NCI-H2196 treated with DMSO at 0.1 percent for 48 hours (cell line): ENCODE data around the gene NFAM1.
A peak's percentile ranks its signal among the peaks of the same experiment; 100 is the strongest.

ENCODE experiments used
- DNase-seq: peaks from one replicate; lab custom pipeline; 2025; ENCODE audit not compliant: unreplicated experiment; lab: John Stamatoyannopoulos, UW

The NFAM1 gene

GRCh38 chr22:42361523-42361922 is 70.7 kb downstream of the NFAM1 start:
- DNase-seq, result no peak

- peak; percentile 39 for DNase-seq
Measured at GRCh38 chr22:42360348-42360747, 71.9 kb downstream of the NFAM1 start.

DNA sequence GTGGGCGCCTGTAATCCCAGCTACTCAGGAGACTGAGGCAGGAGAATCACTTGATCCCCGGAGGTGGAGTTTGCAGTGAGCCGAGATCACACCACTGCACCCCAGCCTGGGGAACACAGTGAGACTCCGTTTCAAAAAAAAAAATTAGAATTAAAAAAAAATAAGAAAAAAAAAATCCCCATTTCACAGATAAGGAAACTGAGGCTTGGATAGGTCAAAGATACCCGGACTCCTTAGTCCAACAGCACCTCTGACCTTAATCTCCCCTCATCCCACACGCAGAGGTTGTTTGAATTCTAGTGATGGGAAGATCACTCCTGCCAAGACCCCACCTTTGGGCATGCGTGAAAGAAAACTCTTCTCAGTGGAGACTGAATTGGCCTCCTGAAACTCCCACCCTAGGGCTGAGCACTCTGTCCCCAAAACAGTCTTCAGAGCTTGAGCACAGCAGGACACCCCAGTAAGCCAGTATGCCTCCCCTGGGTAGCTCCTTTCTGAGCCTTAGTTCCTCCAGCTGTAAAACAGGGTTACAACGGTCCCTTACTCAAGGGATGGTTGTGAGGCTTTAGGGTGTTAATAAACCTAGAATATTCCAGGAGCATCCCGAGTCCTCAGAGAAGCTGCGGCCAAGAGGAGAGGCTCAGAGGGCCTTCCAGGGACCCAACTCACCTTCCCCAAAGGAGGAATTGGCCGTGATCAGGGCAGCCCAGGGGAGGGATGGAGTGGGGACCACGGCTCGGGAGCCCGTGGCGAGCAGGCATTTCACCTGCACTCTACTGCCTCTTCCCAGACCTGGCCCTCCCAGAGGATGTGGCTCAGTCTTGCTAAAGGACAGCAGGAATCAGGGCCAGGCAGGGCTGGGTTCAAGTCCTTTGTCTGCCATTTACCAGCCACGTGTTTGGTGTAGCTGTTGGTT is 73.3 kb downstream of the NFAM1 start:
- DNase-seq, result no peak

- DNase-seq, result no peak
Measured at GRCh38 chr22:42357634-42358296, 74.4 kb downstream of the NFAM1 start.

- DNase-seq, result no peak
Measured at GRCh38 chr22:42357221-42357620, 75.0 kb downstream of the NFAM1 start.

- DNase-seq, result no peak
Measured at GRCh38 chr22:42356533-42356932, 75.7 kb downstream of the NFAM1 start.

DNA sequence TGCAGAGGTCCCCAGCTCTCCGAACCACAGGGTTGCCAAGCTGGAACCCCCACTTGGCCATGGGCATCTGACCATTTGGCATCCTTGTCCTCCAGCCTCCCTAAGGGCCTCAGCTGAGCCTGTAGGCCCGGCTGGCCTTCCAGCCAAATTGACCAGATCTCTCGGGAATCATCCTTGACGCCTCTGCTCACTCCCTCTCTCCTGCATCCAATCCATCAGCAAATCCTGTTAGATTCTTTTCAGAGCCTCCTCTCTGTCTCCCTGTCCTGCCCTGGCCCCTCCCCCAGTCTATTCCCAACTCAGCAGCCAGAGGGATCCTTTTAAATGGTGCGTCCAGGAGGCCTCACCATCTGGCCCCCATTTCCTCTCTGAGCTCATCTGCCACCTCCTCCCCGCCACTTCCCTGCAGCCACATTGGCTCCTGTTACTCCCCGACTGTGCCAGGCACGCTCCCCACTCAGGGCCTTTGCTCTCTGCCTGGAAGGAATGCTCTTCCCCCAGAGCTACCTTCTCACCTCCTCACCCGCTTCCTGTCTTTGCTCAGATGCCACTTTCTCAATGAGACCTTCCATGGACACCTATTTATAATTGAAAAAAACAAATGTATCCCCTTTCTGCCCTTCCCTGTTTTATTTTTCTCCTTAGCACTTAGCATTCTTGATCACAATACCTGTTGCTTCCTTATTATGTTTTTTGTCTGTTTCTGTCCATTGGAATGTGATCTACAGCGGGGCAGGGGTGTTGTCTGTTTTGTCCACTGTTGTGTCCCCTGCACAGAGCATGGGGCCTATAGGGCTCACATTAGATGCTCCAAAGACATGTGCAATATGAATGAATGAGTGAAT is 78.1 kb downstream of the NFAM1 start:
- DNase-seq, result peak; percentile 88

DNA sequence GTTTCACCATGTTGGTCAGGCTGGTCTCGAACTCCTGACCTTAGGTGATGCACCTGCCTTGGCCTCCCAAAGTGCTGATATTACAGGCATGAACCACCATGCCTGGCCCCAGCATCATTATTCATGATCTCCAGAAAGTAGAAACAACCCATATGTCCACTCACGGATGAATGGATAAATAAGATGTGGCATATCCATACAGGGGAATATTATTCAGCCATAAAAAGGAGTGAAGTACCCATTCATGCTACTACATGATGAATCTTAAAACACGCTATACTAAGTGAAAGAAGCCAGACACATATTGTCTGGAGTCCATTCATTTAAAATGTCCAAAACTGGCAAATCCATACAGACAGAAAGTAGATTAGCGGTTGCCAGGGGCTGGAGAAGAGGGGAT is 81.8 kb downstream of the NFAM1 start:
- no peak for DNase-seq

DNA sequence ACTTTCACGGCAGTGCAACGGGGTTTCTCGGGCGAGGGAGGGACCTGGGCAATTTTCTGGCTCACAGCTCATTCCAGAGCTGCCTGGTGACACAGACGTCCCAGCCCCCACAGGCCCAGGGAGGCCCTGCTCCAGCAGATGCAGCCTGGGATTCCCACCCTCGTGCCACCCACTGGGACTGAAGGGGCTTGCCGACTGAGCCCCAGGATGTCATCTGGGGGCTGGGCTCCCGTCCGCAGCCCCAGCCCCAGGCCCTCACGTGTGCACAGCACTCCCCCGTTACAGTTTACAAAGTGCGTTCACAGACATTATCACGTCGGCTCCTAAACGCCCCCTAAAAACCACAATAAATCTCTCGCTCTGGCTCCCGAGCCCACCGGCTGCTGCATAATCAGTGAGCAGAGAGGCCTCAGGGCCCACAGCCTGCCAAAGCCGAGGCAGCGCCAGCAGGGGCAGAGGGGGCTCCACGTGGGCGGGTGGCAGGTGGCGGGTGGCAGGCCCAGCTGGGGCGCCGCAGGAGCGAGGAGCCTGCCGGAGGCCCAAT is 84.8 kb downstream of the NFAM1 start:
- DNase-seq, result no peak

DNA sequence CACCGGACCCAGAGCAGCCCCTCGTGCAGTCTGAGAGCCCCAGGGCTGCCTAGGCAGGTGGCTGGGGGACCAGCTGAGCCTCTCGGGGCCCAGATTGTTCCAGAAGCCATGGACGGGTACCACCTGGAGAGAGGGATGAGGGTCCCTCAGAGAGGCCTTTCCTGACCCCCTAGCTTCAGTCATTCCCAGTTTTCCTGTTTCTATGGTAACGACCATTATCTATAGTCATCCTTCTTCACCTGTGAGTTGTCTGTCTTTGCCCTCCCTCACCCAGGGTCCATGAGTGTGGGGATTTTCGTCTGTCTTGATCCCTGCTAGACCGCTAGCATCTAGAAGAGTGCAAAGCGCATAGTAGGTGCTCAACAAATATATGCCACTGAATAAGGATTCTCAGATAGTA is 85.5 kb downstream of the NFAM1 start:
- DNase-seq, result no peak

DNA sequence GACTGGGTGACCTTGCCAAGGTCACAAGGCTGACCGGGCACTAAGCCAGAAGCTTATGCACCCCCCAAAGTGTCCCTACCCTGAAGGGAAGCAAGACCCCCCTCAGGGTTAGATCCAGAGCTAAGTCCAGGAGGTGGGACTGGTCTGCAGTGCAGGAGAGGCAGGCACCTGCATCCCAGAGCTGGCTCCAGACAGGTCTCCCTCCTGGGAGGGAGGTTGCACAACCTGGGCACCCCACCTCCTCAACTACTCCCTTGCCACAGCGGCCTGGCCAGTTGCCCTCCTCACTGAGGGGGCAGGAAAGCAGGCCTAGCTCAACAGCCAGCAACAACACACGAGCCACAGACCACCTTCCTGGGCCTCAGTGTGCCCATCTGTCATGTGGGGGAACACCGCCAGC is 86.7 kb downstream of the NFAM1 start:
- no peak for DNase-seq

DNA sequence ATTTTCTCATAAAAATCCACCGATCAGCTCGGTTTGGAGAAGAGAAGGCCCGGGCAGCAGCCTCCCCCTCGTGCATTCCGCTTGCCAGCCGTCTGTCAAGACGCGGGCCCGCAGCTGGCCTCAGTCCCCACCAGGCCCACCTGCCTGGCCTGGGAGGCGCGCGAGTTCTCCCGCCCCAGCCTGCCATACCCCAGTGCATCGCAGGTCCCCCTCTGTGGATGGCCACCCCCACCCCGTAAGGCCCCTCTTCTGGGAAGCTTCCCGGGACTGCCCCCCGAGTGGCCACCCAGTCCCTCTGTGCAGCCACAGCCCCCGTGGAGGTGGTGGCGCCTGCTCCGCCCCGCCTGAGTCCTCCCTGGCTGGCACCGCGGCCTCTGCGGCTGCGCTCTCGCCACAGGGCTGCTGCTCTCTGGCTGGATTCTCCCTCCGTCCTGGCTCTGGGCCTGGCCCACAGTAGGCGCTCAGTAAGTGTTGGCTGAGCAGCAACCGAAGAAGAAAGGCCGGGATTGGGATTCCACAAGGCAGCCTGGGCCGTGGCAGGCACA is 87.8 kb downstream of the NFAM1 start:
- no peak for DNase-seq

GRCh38 chr22:42343531-42344081 is 88.6 kb downstream of the NFAM1 start:
- DNase-seq, result no peak

DNA sequence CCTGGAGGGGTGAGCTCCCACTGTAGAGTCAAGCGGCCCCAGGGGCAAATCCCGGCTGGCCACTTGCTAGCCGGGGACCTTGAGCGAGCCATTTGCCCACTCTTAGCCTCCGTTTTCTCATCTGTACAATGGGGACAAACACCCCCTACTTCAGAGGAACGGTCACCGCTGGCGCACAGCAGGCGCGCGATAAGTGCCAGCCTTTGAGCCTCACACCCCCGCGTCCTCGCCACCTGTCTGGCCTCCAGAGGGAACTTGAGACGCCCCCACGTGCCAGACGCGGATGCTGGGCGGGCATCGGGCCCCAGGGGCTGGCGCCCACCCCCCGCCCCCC is 89.1 kb downstream of the NFAM1 start:
- DNase-seq, result no peak

- DNase-seq, result no peak
Measured at GRCh38 chr22:42342426-42343120, 89.6 kb downstream of the NFAM1 start.

- no peak for DNase-seq
Measured at GRCh38 chr22:42341779-42342178, 90.4 kb downstream of the NFAM1 start.

- no peak for DNase-seq
Measured at GRCh38 chr22:42340829-42341383, 91.3 kb downstream of the NFAM1 start.

- DNase-seq, result no peak
Measured at GRCh38 chr22:42340150-42340549, 92.1 kb downstream of the NFAM1 start.

- no peak for DNase-seq
Measured at GRCh38 chr22:42338479-42338878, 93.7 kb downstream of the NFAM1 start.

- DNase-seq, result no peak
Measured at GRCh38 chr22:42337356-42337755, 94.8 kb downstream of the NFAM1 start.
